Posterior vena cava (tissue), 2 donors: Measurements from ENCODE around the gene OGFR. TPM values are rescaled to one million over a fixed set of nuclear protein-coding genes. Genes with fewer than 3 reads are reported as not detected.

Experiments used
- DNase-seq: peaks from one replicate; pipeline ENCODE4 v3.0.0-alpha.2; 2020; ENCODE audit warnings: low spot score
- intact Hi-C, 2 donors: fragments of 100-400 bp; cut with DNase I; formaldehyde crosslinking; loops; one replicate each; pipeline versions ENCODE4 v1.14.1 to v1.14.2; 2022 to 2023
- total RNA-seq, 2 donors: library from RNA; stranded (reverse); fragmentation: NEBNext Ultra II Directional; extraction: Animal tissue kit (Norgen Biotek cat#: 25700); gene quantifications; one replicate each; pipeline ENCODE4 v1.2.1, GENCODE V29; 2021
- donor health status: DM: yes; HTN: yes; CAD: no.
- donor health status: DM: yes; HTN: yes; CAD: no.

OGFR gene
- total RNA-seq, 2 donors from 2014 or later = 27.7 to 29.4 TPM

DNA sequence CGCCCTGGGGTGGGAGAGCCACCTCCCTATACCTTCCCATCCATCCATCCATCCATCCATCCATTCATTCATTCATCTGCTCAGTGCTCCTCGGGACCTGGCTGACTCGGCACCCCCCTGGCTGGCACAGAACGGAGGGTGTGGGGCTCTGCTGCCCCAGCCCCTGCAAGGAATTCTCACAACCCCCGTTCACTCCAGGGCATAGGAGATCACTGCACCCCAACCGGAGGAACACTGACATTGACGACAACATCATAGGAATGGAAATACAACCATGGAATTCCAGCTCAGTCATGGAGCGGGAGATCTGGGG, 36.4 kb upstream of the OGFR start:
- intact Hi-C loops = no loop called here
- peak; percentile 2 for DNase-seq

DNA sequence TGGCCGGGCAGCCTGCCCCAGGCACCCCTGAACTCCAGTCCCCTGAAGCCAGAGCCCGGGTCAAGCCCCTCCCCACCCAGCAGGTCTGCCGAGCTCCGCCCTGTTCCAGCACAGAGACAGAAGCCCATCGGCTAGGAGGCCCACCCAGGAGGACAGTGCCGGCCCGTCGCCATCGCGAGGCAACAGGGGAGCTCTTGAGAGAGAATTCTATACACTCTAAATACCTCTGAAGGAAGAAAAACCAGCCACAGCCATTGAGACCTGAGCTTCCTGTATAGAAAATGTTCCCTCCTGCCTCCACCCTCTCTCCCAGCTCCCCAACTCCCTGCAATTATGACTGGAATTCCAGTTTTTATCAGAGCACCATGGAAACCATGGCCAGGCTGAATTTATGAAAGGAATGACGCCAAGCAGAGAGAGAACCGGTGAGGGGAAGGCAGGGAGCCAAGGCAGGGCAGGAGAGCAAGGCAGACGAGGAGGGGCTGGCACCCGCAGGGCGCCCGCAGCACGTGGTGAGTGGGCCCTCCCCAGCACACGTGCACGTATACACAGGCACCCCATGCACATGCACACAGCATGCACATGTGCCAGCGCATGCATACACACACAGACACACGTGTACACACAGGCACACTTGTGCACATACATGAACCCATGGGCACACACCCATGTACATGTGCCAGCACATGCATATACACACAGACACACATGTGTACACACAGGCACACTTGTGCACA, 35.9 kb upstream of the OGFR start:
- peak; percentile 76 for DNase-seq
- intact Hi-C loops = no loop called here

DNA sequence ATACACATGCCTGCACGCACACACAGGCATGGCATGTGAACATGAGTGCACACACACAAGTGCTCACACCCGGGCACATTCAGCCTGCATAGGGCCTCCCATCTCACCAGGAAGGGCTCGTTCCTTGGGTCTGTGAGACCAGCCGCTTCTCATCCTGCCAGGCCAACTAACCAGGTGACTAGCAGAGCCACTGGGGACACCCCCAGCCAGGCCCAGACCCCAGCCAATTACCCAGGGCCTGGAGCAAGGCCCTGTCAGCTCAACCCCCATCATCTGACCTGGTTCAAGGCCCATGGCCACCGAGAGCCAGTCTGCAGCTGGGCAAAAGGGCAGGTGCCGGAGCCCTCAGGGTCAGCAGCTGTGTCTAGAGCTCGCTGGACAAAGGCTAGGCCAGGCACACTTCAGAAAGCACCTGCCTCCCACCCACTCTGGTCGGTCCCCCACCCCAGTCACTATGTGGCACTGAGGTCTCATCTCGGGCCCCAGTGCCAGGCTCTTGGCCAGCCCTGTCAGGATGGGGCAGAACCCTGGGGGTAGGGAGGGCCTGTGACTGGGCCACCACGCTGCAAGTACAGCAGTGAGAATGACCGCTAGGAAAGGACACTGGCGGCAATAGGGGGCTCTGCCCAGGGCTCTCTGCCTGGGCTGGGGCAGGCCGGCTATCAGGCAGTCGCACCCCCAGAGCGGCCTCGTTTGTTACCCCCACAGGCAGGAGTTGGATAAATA, 35.1 kb upstream of the OGFR start:
- intact Hi-C loops = loop anchor here in 1 of 2 donors (5.0 to 10.0 kb wide), 3 partner anchors 95 to 1187 kb away; no protein-coding TSS in a partner anchor
- DNase-seq = peak; percentile 80

DNA sequence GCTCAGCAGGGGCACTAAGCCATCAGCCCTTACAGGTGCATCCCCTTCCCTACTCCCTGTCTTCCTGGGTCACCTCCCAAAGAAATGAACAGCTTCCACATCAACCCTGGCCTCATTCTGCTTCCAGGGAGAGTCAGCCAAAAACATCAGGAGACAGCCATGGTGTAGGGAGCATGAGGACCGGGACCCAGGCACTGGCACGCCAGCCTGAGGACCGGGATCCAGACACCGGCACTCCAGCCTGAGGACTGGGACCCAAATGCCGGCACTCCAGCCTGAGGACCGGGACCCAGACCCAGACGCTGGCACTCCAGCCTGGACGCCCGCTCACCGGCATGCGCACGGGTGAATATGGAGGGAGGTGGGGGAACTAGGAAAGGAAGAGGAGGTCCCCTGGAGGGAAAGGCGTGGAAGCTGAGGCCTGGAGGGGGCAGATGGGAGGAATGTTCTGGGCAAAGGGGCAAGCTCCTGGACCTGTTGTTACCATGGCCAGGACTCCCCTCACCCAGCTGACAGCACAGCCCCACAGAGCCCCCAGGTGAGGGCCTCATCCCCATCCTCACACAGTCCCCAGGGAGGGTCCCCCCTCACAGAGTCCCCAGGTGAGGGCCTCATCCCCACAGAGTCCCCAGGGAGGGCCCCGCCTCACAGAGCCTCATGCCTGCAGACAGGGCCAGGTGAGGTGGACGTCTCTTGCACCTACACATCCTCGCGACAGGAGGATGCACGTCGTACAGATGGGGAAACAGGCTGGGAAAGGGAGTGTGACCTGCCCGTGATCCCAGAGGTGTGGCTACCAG, 34.3 kb upstream of the OGFR start:
- intact Hi-C loops = loop anchor here in 1 of 2 donors (5.0 to 10.0 kb wide), 3 partner anchors 96 to 1188 kb away; no protein-coding TSS in a partner anchor
- DNase-seq = peak; percentile 64

DNA sequence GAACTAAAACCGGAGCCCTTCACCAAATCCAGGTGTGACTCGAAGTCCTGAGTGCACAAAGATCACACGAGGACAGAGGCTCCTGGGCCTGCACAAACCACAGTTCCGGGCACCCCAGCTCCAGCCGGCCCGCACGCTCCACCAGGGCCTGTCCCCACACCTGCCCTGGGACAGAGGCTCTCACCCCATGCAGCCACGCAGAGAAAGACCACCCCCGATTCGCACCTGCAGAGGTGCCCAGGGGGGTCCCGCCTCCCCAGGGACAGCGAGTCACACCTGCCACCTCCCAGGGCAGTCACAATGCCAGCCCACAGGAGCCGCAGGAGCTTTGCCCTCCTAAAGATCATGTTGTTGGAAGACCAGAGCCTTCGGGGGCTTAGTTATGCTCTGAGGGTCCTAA, 33.7 kb upstream of the OGFR start:
- intact Hi-C loops = loop anchor here in 1 of 2 donors (5.0 to 10.0 kb wide), 3 partner anchors 96 to 1189 kb away; no protein-coding TSS in a partner anchor
- peak; percentile 41 for DNase-seq

DNA sequence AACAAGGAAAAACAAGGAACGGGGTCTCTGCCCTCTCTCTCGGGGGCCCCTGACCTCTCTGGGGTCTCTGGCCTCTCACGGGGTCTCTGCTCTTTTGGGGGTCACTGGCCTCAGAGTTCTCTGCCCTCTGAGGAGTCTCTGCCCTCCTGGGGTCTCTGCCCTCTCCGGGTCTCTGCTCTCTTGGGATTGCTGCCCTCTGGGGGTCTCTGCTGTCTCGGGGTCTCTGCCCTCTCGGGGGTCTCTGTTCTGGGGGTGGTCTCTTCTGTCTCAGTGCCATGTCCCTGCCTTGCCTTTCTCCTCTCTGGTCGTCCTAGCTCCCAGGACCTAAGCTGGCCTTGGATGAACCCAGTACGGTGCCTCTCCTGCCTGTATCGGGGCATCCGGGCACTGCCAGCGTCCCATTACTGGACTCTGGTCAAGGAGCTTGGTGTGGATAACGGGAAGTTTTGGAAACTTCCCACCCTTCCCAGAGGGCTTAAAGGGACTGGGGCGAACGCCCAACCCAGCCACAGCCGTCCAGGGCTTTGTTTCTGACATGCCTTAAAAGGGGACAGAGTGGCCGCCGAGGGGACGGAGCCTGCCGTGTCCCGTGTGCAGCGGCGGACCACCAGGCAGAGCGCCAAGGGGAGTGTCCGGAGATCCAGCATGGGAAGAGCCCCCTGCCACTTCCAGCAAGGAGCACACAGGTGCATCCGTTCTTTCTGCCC, 33.1 kb upstream of the OGFR start:
- intact Hi-C loops = loop anchor here in 1 of 2 donors (5.0 to 10.0 kb wide), 3 partner anchors 97 to 1189 kb away; no protein-coding TSS in a partner anchor
- peak; percentile 51 for DNase-seq

DNA sequence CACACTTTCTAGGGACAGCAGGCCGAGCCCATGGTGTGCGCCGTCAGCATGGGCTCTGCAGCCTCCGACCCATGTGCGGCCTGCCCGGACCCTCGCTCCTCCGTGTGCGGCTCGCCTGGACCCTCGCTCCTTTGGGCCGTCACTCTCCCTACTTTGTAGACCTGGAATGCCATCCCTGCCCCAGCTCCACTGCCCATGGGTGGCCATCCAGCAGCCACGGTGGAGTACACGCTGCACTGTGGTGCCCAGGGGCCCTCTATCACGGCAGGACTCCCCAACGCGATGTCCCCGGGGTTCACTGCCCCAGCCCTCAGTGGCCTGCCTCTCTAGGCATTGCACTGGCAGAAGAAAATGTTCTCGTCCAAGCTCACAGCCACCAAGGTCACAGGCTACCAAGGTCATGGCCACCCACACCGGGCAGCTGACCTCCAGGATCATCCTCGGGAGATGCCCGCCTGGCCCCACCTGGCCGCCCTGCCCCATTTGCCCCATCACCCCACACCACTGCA, 32.5 kb upstream of the OGFR start:
- no peak for DNase-seq
- intact Hi-C loops = loop anchor here in 1 of 2 donors (5.0 to 10.0 kb wide), 3 partner anchors 97 to 1190 kb away; no protein-coding TSS in a partner anchor

DNA sequence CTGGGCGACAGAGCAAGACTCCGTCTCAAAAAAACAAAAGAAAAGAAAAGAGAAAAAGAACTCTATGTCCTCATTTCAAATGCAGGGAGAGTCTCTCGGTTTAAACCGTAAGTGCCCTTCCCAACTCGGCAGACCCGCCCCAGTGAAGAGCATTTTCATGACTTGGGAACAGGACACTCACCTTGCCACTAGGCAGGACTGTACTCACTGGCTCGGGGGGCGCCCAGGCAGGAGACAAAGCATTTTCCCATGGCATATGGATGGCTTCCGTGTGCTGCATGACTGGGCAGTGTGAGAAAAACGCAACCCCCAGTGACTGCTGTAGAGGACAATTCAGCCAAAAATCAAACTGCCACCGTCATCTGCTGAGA, 32.0 kb upstream of the OGFR start:
- no peak for DNase-seq
- intact Hi-C loops = loop anchor here in 1 of 2 donors (5.0 to 10.0 kb wide), 3 partner anchors 98 to 1190 kb away; no protein-coding TSS in a partner anchor

DNA sequence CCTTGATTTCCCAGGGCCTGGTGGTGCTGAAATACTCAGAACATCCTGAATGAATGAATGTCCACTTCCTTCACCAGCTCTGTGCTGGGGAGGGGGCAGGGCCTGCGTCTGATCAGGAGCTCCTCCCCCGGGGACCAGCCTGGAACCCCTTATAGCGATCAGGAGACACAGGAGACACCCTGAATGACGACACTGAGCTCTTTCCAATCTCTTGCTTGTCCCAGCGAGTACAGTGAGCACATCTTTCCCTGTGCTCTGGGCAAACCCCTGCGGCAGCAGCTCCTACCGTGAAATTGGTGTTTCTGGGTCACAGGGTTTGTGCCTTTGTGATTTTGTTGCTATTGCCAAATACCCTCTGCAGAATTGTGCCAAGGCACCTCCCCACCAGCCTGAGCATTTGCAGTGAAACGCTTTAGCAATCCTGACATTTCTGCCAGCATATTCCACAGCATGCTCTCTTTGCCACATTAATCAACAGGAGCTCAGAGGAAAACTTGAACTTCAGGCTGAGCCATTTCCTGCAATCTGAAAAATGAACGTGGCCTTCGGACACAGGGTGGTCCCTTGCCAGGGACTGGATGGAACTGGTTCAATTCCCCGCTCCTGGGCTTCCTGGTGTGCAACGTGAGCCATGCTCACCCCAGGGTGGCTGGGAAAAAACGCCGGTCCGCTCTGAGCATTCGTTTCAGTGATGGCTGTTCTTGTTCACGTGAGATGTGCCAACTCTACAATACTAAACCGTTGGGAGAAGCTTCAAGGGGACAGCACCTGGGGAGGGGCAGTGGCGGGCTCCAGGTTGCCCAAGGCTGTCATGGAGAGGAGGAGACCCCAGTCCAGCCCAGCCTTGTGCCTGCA, 31.4 kb upstream of the OGFR start:
- intact Hi-C loops = loop anchor here in 1 of 2 donors (5.0 to 10.0 kb wide), 3 partner anchors 98 to 1191 kb away; no protein-coding TSS in a partner anchor
- DNase-seq = no peak

DNA sequence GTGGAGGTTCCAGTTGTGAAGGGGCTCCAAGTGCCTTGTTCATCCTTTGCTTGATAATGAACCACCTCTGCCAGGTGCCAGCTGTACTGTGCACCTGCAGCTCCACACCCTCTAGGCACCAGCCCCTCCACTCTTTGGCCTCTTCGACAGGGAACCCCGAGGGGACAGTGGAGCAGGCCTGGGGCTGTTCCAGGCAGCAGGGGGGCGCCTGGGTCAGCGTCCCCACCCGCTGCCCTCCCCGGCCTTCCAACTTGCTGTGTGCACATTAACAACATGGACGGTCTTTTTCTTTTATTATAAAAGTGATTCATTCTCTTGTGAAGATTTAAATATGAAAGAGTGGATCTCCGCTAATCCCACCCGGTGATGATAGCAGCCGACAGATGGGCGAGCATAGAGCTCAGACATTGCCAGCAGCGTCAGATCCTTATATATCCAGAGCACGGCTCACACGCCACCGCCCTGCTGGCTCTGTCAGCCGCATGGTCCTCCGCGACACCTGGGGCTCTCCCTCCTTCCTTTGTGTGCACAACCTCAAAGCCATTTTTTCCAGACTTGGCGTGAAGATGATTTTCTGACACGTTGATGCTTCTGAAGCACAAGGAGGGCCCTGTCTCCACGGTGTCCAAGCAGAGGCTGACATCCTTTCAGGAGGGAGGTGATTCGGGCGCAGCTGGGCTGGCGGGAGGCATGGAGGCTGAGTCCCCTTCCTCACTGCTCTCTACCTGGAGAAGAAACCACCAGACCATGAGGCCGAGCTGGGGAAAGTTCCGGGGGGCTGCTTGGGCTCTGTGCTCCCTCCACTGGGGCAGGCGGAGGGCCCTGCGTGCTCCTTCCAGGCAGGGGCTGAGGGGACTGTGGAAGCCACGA, 30.6 kb upstream of the OGFR start:
- DNase-seq = no peak
- intact Hi-C loops = loop anchor here in 1 of 2 donors (5.0 to 10.0 kb wide), 3 partner anchors 99 to 1192 kb away; no protein-coding TSS in a partner anchor

DNA sequence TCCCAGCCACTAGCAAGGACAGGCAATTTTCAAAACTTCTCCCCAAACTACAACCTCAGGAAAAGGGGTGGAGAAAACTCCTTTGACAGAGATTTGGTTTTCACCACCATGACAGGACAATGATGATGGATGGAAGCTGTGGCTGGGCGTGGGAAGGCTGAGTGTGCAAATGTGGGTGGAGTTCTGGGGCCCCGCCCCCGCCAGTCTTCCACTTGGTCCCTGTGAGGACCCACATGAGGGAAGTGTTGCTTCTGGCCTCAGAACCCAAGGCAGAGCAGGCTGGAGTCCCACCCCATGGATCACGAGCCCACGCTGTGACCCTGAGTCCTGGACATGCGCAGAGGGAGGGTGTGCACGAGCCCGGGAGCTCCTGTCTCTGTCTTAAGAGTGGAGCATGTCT, 29.9 kb upstream of the OGFR start:
- intact Hi-C loops = loop anchor here in 1 of 2 donors (5.0 to 10.0 kb wide), 3 partner anchors 100 to 1192 kb away; no protein-coding TSS in a partner anchor
- DNase-seq = no peak

DNA sequence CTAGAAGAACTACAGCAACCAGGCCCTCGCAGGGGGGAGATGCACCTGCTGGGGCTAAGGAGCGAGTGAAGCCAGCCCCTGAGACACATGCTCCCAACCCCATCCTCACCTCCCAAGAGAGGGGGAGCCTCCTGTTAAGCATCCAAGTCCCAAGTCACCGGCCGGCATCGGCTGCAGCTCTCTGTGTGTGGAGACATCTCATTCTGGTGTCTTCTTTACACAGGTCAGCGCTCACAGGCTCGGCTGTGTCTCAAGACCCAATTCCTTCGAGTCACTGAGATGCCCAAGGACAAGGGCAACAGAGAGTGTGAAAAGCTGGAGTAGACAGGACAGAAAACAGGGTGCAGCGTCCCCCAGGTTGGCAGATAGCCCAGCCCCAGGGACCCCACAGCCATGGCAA, 29.4 kb upstream of the OGFR start:
- intact Hi-C loops = loop anchor here in 1 of 2 donors (10.0 kb wide), 2 partner anchors 100 to 270 kb away; no protein-coding TSS in a partner anchor
- no peak for DNase-seq

DNA sequence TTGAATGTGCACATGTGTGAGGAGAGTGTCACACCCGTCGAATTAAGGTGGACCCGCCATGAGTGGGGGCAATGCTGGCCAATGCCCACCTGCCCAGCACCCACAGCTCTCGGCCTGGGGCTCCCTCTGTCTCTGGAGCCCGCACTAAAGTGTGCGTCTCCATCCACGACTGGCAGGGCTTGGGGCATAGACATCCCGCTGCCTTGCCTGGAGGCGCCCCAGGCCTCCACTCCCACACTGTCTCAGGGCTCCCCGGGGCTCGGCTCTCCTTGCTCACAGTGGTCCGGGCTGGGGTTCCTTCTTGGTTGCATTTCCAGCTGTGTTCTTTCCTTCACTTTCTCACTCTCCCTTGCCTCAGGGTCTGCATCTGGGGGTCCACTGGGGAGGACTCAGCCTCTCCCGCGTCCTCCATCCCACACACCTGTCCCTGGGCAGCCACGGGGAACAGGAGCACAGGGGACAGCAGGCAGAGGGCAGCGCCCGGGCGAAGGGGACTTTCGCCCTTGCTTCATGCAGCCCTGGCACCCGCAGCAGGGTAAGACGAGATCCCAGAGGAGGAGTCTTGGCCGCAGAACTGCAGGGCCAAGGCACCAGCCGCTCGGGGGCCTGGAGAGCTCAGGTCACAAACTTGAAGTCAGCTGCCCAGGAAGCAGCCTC, 28.5 kb upstream of the OGFR start:
- DNase-seq = no peak
- intact Hi-C loops = loop anchor here in 1 of 2 donors (10.0 kb wide), 2 partner anchors 101 to 271 kb away; no protein-coding TSS in a partner anchor

DNA sequence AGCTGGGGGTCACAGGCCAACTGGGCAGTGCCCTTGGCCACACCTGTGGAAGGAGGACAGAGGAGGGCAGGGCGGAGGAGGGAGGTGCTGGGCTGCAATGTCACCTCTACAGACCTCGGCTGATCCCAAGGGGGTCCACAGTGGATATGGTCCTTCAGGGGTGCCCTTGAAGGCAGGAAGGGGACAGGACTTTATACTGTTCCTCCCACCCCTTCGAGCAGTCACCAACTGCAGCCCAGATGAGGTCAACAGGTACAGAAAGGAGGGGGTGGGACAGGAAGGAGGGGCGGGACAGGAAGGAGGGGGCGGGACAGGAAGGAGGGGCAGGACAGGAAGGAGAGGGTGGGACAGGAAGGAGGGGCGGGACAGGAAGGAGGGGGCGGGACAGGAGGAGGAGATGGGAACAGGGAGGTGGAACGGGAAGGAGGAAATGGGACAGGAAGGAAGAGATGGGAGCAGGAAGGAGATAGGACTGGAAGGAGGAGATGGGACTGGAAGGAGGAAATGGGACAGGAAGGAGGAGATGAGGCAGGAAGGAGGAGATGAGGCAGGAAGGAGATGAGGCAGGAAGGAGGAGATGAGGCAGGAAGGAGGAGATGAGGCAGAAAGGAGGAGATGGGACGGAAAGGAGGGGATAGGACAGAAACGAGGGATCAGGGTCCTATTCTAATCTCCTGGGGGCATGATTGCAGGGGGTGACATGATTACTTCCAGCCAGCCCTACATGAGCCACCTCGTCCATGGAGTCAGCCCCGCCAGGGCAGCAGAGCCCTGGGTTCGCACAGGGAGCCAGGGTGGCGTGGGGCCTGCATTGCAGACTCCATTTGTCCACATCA, 27.7 kb upstream of the OGFR start:
- intact Hi-C loops = loop anchor here in 1 of 2 donors (10.0 kb wide), 2 partner anchors 102 to 272 kb away; no protein-coding TSS in a partner anchor

DNA sequence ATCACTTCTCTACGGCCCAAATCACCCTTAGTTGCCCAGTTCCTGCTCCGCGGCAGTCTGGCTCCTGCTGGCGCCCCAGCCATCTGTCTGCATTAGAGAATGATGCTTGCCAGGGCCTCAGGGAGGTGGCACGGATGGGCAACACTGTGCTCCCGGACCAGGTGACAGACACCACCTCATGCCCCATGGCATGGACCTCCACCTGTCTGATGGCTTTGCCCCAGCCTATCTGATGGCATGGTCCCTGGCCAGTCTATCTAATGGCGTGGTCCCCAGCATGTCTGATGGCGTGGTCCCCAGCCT, 27.2 kb upstream of the OGFR start:
- DNase-seq = no peak
- intact Hi-C loops = loop anchor here in 1 of 2 donors (10.0 kb wide), 2 partner anchors 103 to 273 kb away; no protein-coding TSS in a partner anchor

More for the DNA sequence above, 27.7 kb upstream of the OGFR start:
- DNase-seq = no peak
